ENCODE data around the gene IFT22. TPM values are rescaled to one million over a fixed set of nuclear protein-coding genes. Genes with fewer than 3 reads are reported as not detected.
A peak's percentile ranks its signal among the peaks of the same experiment; 100 is the strongest.
"Not testable (repeated sequence)": the region's sequence is repeated elsewhere in the genome, so short reads cannot be mapped to it uniquely, and the experiment has no call there.

The IFT22 gene
- total RNA-seq, 2 experiments from 2014 or later: 2.7 to 3.3 TPM

GRCh38 chr7:101290186-101291037, 31.2 kb downstream of the IFT22 start:
- H3K4me1 ChIP-seq (ENCODE audit: insufficient read depth, low read length); H3K27ac ChIP-seq (ENCODE audit: low read depth in 1 of 2, low read length in 2 of 2); H3K4me1 Mint-ChIP-seq (ENCODE audit: low read depth); POLR2A ChIA-PET; H3K36me3 Mint-ChIP-seq (ENCODE audit: low read depth); H3K9me3 ChIP-seq (ENCODE audit: control insufficient read depth in 1 of 2, insufficient read depth in 1 of 2, low read length in 2 of 2); H3K4me3 ChIP-seq (ENCODE audit: low read length); H3K27ac Mint-ChIP-seq; intact Hi-C loops (cut with DNase I, micrococcal nuclease); H3K36me3 ChIP-seq (ENCODE audit: insufficient read depth, low read length); H3K4me3 Mint-ChIP-seq; H3K9me3 Mint-ChIP-seq: not testable (repeated sequence)
- TF ChIP-seq, protein P1, sequence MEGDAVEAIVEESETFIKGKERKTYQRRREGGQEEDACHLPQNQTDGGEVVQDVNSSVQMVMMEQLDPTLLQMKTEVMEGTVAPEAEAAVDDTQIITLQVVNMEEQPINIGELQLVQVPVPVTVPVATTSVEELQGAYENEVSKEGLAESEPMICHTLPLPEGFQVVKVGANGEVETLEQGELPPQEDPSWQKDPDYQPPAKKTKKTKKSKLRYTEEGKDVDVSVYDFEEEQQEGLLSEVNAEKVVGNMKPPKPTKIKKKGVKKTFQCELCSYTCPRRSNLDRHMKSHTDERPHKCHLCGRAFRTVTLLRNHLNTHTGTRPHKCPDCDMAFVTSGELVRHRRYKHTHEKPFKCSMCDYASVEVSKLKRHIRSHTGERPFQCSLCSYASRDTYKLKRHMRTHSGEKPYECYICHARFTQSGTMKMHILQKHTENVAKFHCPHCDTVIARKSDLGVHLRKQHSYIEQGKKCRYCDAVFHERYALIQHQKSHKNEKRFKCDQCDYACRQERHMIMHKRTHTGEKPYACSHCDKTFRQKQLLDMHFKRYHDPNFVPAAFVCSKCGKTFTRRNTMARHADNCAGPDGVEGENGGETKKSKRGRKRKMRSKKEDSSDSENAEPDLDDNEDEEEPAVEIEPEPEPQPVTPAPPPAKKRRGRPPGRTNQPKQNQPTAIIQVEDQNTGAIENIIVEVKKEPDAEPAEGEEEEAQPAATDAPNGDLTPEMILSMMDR (IDR thresholded peaks at IDR 0.05): peak; percentile 77
- DNase-seq (peak; percentile 28 to 73 (median 54)), ATAC-seq (ENCODE audit: poor library complexity) (peak; percentile 74)
- CTCF ChIA-PET: interaction anchor here (1.0 to 1.2 kb wide), 5 partner anchors 11 to 213 kb away, joined by 3 read pairs; partner anchors contain the start of genes PLOD3 and ZNHIT1
- peaks cover 47% of the 10 kb centered on the region for H3K27me3 Mint-ChIP-seq
- H3K27me3 ChIP-seq (ENCODE audit: control insufficient read depth in 1 of 2, insufficient read depth in 2 of 2, low read length in 2 of 2): peaks cover 13 to 29% of the 10 kb centered on the region in 2 experiments

DNA sequence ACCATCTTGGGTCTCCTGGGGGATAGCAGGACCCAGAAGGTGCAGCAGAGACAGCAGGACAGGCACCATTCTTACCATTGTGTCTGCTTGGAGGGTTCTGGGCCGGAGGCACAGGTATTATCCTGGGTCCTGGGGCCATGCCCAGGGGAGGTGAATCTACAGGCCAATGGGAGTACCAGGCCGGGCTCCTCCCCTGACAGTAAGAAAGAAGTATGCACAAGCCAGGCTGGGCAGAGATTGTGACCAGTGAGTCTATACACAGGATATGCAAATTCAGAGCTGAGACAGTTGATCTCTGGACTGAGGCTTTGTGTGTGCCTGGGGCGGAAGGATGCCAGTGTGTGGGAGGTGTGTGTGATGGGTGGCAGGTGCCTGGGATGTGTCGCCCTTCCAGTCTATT, 31.9 kb downstream of the IFT22 start:
- H3K4me1 ChIP-seq (ENCODE audit: insufficient read depth, low read length); H3K4me3 ChIP-seq (ENCODE audit: low read length); H3K9me3 ChIP-seq (ENCODE audit: control insufficient read depth in 1 of 2, insufficient read depth in 1 of 2, low read length in 2 of 2); H3K27ac ChIP-seq (ENCODE audit: low read depth in 1 of 2, low read length in 2 of 2); H3K36me3 ChIP-seq (ENCODE audit: insufficient read depth, low read length); H3K9me3 Mint-ChIP-seq; H3K27ac Mint-ChIP-seq; POLR2A ChIA-PET; H3K4me3 Mint-ChIP-seq; DNase-seq; H3K36me3 Mint-ChIP-seq (ENCODE audit: low read depth); H3K4me1 Mint-ChIP-seq (ENCODE audit: low read depth): not testable (repeated sequence)
- H3K27me3 ChIP-seq (ENCODE audit: control insufficient read depth in 1 of 2, insufficient read depth in 2 of 2, low read length in 2 of 2): peaks cover 8 to 24% of the 10 kb centered on the region in 2 experiments
- peak; percentile 70 for ATAC-seq (ENCODE audit: poor library complexity)
- CTCF ChIA-PET: interaction anchor here (1.0 to 1.2 kb wide), 4 partner anchors 10 to 212 kb away, joined by 3 read pairs; partner anchors contain the start of genes PLOD3 and ZNHIT1
- H3K27me3 Mint-ChIP-seq: peaks cover 42% of the 10 kb centered on the region
- intact Hi-C loops (cut with DNase I, micrococcal nuclease): loop anchor here in 1 of 2 experiments (5.0 to 10.0 kb wide), 3 partner anchors 155 to 1307 kb away; partner anchors contain the start of gene ACHE

- ATAC-seq (ENCODE audit: poor library complexity) (no peak), DNase-seq (no peak)
- Mint-ChIP-seq H3K4me1 (ENCODE audit: low read depth) (peaks cover 4% of the 10 kb centered on the region), H3K27me3 (peaks cover 32% of the 10 kb centered on the region), H3K9me3 (no peaks in the 10 kb centered on the region), H3K4me3 (no peak overlapping the region), H3K27ac (no peak overlapping the region), H3K36me3 (ENCODE audit: low read depth) (no peaks in the 10 kb centered on the region)
- ChIA-PET POLR2A (no interaction called here), CTCF (no interaction called here)
- Histone ChIP-seq H3K4me1 (ENCODE audit: insufficient read depth, low read length) (peaks cover 8% of the 10 kb centered on the region), H3K9me3 (ENCODE audit: control insufficient read depth in 1 of 2, insufficient read depth in 1 of 2, low read length in 2 of 2) (no peaks in the 10 kb centered on the region), H3K4me3 (ENCODE audit: low read length) (no peak overlapping the region), H3K36me3 (ENCODE audit: insufficient read depth, low read length) (no peaks in the 10 kb centered on the region), H3K27ac (ENCODE audit: low read depth in 1 of 2, low read length in 2 of 2) (no peak overlapping the region), H3K27me3 (ENCODE audit: control insufficient read depth in 1 of 2, insufficient read depth in 2 of 2, low read length in 2 of 2) (peaks cover 6 to 12% of the 10 kb centered on the region in 2 experiments)
- intact Hi-C loops (cut with DNase I, micrococcal nuclease): loop anchor here in 1 of 2 experiments (5.0 to 10.0 kb wide), 3 partner anchors 156 to 1306 kb away; partner anchors contain the start of gene ACHE
- TF ChIP-seq, protein P1 (IDR thresholded peaks at IDR 0.05): no peak
These were observed 33.2 kb downstream of the IFT22 start for GRCh38 chr7:101288439-101288838.

Measured in CD4-positive, alpha-beta T cell (primary cell).